ENCODE measurements around the gene PARVG.
A peak's percentile ranks its signal among the peaks of the same experiment; 100 is the strongest.

Gene PARVG, protein sequence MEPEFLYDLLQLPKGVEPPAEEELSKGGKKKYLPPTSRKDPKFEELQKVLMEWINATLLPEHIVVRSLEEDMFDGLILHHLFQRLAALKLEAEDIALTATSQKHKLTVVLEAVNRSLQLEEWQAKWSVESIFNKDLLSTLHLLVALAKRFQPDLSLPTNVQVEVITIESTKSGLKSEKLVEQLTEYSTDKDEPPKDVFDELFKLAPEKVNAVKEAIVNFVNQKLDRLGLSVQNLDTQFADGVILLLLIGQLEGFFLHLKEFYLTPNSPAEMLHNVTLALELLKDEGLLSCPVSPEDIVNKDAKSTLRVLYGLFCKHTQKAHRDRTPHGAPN

GRCh38 chr22:44180706-44181032 is at the start of gene PARVG:
Gene PARVG (plus strand): TSS chr22:44180925. CDS start chr22:44183330, 2,405 bp downstream.
- DNase-seq = no peak

DNA sequence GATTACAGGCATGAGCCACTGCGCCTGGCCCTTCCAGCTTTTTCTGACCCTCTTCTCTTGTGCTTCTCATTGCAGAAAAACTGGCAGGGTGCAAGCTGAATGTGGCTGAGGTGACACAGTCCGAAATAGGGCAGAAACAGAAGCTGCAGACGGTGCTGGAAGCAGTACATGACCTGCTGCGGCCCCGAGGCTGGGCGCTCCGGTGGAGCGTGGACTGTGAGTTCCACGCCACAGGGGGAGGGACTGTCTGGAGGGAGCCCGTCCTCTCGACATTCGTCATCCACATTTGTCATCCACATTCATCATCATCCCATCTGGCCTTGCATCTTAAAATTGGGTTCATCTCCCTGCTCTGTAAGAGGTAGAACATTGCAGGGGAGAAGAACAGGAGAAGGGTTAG is 49.3 kb upstream of the PARVG start:
- DNase-seq = no peak

- DNase-seq = no peak
Measured at GRCh38 chr22:44131989-44132685, 48.6 kb upstream of the PARVG start.

- no peak for DNase-seq
Measured at GRCh38 chr22:44132724-44133123, 48.0 kb upstream of the PARVG start.

- no peak for DNase-seq
Measured at GRCh38 chr22:44133161-44133560, 47.6 kb upstream of the PARVG start.

DNA sequence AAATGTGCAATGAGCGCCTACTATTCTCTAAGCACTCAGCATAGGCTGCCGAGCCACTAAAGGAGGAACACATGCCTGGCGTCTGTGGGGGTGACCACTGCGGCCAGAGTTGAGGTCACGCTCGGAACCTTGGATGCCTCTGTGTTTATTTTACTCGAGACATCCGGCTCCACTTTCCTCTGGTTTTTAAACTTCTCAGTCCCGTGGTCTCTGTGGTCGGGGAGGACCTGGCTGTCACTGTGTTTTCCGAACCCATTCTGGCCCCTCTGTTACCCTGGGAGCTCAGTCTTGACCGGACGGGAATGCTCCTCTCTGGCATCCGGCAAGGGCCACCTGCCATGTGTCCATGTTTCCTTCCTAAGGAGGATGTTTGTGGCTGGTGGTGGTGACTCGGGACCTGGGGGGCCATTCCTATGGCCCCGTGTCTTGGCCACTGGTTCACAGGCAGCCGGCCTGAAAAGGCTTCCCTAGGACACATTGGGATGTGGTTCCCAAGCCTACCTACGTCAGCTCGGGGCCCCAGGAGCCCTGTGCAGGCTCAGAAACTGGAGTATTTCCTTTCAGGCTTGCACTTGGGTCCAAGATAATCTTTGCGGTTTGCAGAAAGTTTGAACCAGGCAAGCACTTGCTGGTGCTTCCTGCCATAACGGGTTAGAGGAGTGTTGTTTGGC is 46.7 kb upstream of the PARVG start:
- DNase-seq = no peak

- no peak for DNase-seq
Measured at GRCh38 chr22:44136112-44136511, 44.6 kb upstream of the PARVG start.

- no peak for DNase-seq
Measured at GRCh38 chr22:44136786-44137185, 43.9 kb upstream of the PARVG start.

GRCh38 chr22:44137415-44137814 is 43.3 kb upstream of the PARVG start:
- no peak for DNase-seq

- DNase-seq = peak; percentile 48
Measured at GRCh38 chr22:44139773-44140172, 41.0 kb upstream of the PARVG start.

- no peak for DNase-seq
Measured at GRCh38 chr22:44142421-44143104, 38.2 kb upstream of the PARVG start.

DNA sequence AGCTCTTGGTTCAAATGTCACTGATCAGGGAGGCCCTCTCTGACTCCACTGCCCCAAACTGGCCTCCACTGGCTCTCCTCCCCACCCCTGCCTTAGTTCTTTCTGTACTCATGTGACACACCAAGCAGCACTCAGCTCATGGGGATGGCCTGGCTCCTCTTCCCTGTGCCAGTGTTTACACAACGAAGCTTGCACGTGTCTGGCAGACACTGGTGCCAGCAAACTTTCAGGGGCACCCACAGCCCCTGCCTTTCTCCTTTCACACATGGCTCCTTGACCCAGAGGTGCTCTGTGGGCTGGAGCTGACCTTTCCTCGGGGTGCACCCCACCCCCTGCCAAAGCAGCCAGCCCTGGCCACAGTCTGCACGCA is 37.6 kb upstream of the PARVG start:
- DNase-seq = no peak

DNA sequence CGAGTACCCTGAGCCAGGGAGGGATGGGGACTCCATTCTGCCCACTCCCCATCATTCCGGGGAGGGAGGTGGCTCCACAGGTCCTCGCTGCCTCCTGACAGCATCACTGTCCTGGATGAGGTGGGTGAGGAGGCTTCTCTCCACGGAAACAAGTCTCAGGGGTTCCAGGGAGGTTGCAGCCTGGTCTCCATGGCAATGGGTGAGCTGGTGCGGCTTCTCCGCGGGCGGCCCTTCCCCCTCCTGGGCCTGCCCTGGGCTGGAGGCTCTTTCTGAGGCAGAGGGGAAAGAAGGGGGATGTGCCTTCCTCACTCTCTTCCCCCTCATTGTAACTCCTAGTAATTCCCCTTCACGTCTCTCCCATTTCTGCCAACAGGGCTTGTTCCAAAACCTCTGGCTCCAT is 37.1 kb upstream of the PARVG start:
- no peak for DNase-seq

- no peak for DNase-seq
Measured at GRCh38 chr22:44144046-44144569, 36.6 kb upstream of the PARVG start.

GRCh38 chr22:44145544-44145943 is 35.2 kb upstream of the PARVG start:
- DNase-seq = no peak

DNA sequence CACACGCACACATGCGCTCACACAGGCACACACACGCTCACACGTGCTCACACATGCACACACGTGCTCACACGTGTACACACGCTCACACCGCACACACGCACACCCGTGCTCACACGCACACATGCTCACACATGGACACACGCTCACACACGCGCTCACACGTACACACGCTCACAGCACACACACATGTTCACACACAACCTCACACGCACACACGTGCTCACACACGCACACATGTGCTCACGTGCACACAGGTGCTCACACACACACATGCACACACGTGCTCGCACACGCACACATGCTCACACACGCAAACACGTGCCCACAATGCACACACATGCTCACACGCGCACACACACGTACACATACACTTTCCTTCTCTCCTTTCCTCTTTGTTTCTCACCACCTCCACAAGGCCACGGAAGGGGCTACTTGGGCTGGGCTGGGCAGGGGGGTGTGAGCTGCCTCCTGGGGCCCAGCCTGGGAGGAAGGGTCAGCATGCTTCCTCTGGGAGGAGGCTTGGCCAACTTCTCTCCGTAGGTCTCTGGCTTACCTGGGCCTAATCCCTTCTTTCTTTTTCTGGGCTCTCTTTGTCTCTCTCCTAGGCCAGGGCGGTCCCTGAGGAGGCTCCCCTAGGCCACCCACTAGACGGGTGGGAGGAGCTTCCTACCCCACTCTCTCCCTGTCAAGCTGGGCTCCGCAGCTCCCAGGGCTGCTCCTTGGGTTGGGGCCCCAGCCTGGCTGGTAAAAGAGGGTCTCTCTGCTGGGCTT is 34.5 kb upstream of the PARVG start:
- DNase-seq = no peak

DNA sequence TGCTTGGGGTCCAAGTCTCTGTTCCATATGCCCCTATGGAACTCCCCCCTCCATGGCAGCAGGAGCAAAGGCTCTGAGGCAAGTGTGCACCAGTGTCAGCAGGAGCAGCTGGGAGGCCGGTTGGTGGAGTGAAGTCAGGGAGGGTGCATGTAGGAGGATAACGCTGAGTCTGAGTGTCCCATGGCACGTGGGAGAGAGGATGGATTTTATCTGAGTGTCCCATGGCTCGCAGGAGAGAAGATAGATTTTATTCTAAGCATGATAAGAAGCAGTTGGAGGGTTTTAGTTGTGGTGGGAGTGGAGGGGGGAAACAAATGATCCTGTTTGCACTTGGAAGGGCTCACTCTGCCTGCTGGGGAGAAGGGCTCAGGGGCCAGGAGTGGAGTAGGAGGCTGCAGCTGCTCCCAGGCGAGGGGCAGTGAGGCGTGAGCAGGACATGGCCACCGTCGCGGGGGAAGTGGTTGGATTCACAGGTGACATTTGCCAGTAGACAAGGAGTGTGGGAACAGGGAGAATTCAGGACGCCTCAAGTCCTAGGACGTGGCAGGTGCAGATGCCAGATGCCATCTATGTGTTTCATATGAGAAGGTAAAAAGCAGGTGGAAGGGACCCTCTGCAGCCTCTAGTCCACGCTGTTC is 33.6 kb upstream of the PARVG start:
- DNase-seq = no peak

- no peak for DNase-seq
Measured at GRCh38 chr22:44147821-44148574, 32.7 kb upstream of the PARVG start.

- DNase-seq = no peak
Measured at GRCh38 chr22:44151676-44152075, 29.0 kb upstream of the PARVG start.

GRCh38 chr22:44153710-44154109 is 27.0 kb upstream of the PARVG start:
- no peak for DNase-seq

DNA sequence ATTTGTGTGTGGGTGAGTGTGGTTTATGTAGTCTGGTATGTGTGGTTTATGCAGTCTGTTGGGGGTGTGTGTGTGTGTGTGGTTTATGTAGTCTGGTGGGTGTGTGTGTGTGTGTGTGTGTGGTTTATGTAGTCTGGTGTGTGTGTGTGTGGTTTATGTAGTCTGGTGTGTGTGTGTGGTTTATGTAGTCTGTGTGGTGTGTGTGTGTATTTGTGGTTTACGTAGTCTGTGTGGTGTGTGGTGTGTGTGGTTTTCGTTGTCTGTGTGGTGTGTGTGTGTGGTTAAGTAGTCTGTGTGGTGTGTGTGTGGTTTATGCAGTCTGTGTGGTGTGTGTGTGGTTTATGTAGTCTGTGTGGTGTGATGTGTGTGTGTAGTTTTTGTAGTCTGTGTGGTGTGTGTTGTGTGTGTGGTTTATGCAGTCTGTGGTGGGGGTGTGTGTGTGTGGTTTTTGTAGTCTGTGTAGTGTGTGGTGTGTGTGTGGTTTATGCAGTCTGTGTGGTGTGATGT is 26.2 kb upstream of the PARVG start:
- no peak for DNase-seq

Data from NCI-H1105 treated with DMSO at 0.1 percent for 48 hours (cell line).